Measurements from ENCODE around the gene RPS15.
"Not testable (repeated sequence)": the region's sequence is repeated elsewhere in the genome, so short reads cannot be mapped to it uniquely, and the experiment has no call there.

RPS15 gene

GRCh38 chr19:1417681-1418495, 20.3 kb upstream of the RPS15 start:
- no peak for DNase-seq (ENCODE audit: low read depth)
- H3K4me3 ChIP-seq (ENCODE audit: low read depth, low read length), result no peak overlapping the region

GRCh38 chr19:1418496-1418775, 19.8 kb upstream of the RPS15 start:
- DNase-seq (ENCODE audit: low read depth), result no peak
- H3K4me3 ChIP-seq (ENCODE audit: low read depth, low read length), result no peak overlapping the region

DNA sequence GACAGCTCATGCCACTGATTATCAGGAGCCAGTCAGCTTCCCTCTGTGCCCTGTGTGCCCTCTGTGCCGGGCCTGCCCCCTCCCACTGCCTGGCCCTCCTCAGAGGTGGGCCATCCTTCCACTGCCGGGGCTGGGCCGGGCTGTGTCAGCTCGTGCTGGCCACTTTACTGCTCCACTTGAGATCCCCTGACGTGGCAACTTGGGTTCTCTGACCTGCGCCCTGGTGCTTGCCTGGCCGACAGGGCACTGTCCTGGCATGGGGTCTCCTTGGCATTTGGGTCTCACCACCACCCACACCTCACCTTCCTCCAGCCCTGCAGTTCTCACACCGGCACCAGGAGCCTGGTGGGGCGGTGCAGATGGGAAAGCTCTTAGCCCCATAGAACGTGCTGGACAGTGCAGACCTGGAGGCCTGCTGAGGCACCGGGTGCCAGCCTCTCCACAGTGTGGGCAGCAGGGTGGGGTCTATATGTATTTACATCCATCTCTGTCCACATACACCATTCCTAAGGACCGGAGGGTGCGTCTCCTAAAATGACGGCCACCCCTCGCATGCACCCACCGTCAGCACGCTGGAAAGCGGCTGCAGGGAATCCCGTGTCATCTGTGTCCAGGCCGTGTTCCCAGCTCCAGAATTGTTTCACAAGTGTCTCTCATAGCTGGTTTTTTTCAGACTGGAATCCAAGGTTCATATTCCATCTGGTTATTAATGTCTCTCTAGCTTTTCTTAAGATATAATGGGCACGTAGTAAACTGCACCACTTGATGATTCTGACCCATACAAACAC, 19.1 kb upstream of the RPS15 start:
- no peak overlapping the region for H3K4me3 ChIP-seq (ENCODE audit: low read depth, low read length)
- no peak for DNase-seq (ENCODE audit: low read depth)

DNA sequence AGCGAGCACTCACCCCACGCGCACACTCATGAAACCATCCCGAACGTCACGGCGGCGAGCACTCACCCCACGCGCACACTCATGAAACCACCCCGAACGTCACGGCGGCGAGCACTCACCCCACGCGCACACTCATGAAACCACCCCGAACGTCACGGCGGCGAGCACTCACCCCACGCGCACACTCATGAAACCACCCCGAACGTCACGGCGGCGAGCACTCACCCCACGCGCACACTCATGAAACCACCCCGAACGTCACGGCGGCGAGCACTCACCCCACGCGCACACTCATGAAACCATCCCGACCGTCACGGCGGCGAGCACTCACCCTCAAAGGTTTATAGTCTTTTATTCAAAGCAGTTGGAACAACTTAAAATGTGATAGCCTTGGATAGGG, 18.1 kb upstream of the RPS15 start:
- not testable (repeated sequence) for DNase-seq (ENCODE audit: low read depth); H3K4me3 ChIP-seq (ENCODE audit: low read depth, low read length)

- no peak for DNase-seq (ENCODE audit: low read depth)
- no peak overlapping the region for H3K4me3 ChIP-seq (ENCODE audit: low read depth, low read length)
These were observed 17.6 kb upstream of the RPS15 start for GRCh38 chr19:1420590-1420989.

DNA sequence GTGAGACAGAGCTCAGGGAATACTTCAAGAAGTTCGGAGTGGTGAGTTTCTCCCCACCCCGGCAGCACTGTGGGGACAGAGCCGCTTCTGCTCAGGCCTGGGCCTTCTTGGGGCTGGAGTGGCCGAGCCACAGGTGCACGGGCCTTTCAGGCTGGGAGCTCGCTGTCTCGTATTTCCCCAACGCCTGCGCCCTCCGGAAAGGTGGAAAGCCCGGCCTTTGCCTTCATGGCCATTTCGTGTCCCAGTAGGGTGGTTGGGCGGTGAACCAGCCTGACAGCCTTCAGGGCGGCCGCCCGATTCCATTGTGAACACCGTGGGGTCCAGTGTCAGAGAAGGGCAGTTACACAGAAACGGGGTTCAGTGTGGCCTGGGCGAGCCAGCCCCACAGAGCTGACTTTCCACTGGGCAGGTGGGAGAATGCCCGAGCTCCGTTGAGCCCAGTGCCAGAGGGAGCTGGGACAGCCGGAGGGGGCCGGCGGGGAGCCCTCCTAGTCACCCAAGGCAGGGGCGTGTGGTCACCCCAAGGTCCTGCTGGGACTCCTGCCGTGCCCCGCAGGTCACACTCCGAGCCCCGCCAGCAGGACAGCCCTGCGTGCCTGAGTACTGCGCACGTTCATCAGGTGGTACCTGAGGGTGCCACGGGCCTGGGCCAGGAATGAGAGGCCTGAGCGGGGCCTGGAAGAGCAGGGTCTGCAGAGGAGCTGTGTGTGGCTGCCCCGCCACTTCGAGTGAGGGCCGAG, 16.8 kb upstream of the RPS15 start:
- no peak overlapping the region for H3K4me3 ChIP-seq (ENCODE audit: low read depth, low read length)
- no peak for DNase-seq (ENCODE audit: low read depth)

GRCh38 chr19:1421958-1422305, 16.3 kb upstream of the RPS15 start:
- H3K4me3 ChIP-seq (ENCODE audit: low read depth, low read length), result no peak overlapping the region

DNA sequence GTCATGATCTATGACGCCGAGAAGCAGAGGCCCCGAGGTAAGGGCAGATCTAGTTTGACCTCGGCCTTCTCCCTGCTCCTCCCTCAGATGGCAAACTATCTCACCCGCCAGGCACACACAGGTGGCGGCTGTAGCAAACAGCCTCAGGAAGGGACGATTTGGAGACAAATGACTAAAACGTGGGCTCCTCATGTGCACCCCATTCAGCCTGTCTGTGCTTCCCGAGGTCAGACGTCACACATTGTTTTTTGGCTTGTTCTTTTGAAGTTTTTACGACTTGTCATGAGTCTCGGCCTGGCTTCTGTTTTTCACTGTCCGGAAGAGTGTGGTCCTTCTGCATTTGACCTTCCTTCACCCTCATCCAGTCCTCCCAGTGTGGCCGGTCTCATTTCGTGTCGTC, 15.8 kb upstream of the RPS15 start:
- no peak overlapping the region for H3K4me3 ChIP-seq (ENCODE audit: low read depth, low read length)

More at GRCh38 chr19:1421958-1422305, 16.3 kb upstream of the RPS15 start:
- no peak for DNase-seq (ENCODE audit: low read depth)

DNA sequence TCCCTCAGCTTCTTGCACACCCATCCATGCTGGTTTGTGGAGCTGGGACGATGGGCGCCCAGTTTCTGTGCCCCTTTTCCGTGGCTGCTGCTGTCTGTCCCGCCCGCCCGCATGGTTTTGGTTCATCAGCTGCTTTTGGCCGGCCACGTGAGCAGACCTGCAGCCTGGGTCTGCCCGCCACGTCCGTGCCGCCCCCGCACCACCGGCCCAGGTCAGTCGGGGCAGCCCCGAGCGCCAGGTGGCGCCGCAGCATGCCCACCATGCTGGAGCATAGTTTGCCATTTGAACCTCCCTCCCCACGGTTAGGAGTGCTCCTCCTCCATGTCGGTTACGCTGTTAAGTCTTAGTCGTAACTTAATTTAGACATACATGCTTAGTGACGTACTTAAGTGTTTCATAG, 15.3 kb upstream of the RPS15 start:
- no peak overlapping the region for H3K4me3 ChIP-seq (ENCODE audit: low read depth, low read length)
- DNase-seq (ENCODE audit: low read depth), result no peak

More for the DNA sequence above, 15.8 kb upstream of the RPS15 start:
- no peak for DNase-seq (ENCODE audit: low read depth)

DNA sequence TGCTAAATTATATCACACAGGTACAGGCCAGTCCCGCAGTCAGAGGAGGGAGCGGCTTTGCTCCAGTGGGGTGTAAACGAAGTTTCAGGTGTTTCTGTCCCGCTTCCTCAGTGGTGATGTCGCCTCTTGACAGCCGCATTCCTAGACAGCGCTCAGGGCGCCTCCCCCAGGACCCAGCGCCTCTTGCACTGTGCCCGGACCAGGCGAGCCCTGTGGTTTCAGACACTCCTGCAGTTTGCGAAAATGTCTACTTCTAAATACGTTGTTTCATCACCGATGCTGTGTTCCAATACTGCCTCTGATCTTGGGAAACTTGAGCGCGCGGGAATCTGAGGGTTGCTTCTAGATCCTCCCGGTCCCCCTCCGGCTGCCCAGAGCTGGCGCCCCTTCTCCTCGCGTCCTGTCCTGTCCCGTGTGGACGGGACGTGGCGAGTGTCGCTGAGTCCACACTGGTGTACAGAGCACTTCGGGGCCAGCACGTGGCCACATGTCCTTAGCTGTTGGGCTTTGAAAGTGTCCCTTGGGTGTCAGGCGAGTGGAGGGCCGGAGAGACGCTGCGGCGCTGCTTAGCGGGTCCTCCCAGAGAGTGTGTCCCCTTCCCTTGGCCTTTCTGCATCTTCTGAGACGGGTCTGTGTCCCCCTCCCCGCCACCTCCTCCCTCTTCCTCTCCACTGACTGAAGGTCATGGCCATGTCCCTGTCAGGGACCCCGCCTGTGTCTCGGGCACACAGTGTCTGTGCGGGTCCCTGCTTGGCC, 14.6 kb upstream of the RPS15 start:
- DNase-seq (ENCODE audit: low read depth), result no peak

GRCh38 chr19:1424192-1424955, 13.8 kb upstream of the RPS15 start:
- no peak overlapping the region for H3K4me3 ChIP-seq (ENCODE audit: low read depth, low read length)
- no peak for DNase-seq (ENCODE audit: low read depth)

More for the DNA sequence above, 14.6 kb upstream of the RPS15 start:
- H3K4me3 ChIP-seq (ENCODE audit: low read depth, low read length), result no peak overlapping the region

DNA sequence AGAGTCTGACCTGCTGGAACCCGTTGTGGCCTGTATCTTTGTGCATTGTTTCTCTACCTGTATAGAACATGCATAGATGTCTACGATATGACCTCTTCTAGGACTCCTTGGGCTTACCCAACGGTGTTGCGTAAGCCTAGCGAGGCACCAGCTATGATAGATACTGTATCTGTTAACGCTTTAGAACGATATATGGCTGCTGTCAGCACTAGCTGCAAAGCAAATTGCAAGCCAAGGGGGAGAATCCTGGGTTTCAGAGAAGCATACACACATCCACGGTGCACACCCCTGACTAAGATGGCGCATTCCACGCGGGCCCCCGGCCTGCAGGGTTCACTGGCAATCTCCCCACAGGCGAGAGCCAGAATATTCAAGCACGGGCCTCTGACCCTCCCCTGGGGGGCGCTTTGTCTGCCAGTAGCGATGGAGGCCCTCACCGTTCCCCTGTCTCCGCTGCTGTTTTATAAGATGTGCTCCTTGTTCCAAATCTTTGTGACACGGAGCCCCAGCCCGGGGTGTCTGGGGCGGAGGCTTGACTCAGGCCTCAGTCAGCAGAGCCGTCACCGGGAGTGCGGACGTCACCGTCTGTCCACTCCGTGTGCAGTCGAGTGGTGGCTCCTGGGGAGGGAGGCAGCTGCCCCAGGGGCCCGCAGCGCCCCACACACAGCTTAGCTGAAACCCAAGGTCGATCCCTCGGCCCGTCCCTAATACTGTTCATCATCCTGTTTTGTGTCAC, 12.9 kb upstream of the RPS15 start:
- H3K4me3 ChIP-seq (ENCODE audit: low read depth, low read length), result no peak overlapping the region
- no peak for DNase-seq (ENCODE audit: low read depth)

DNA sequence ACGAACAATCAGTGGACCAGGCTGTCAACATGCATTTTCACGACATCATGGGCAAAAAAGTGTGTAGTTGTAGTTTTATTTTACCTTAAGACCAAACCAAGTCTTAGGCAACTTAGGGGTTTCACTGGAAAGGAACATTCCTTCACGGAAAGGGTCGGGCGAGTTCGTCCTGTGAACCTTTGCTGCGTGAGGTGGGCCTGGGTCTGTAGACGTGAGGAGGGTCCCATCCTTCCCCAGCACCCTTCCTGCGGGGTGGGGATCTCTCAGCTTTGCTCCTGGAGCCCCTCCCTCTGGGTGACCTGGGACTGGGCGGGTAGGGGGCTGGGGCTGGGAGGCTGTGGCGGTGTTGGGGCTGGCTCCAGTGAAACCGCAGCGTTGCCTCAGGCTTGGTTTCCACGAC, 12.3 kb upstream of the RPS15 start:
- H3K4me3 ChIP-seq (ENCODE audit: low read depth, low read length), result no peak overlapping the region

GRCh38 chr19:1426736-1427135, 11.5 kb upstream of the RPS15 start:
- no peak for DNase-seq (ENCODE audit: low read depth)
- no peak overlapping the region for H3K4me3 ChIP-seq (ENCODE audit: low read depth, low read length)

More for the DNA sequence above, 12.3 kb upstream of the RPS15 start:
- no peak for DNase-seq (ENCODE audit: low read depth)

GRCh38 chr19:1427221-1427920, 10.8 kb upstream of the RPS15 start:
- no peak overlapping the region for H3K4me3 ChIP-seq (ENCODE audit: low read depth, low read length)
- DNase-seq (ENCODE audit: low read depth), result no peak

GRCh38 chr19:1428738-1429391, 9.3 kb upstream of the RPS15 start:
- no peak for DNase-seq (ENCODE audit: low read depth)
- H3K4me3 ChIP-seq (ENCODE audit: low read depth, low read length), result no peak overlapping the region

GRCh38 chr19:1429750-1430149, 8.4 kb upstream of the RPS15 start:
- no peak for DNase-seq (ENCODE audit: low read depth)
- H3K4me3 ChIP-seq (ENCODE audit: low read depth, low read length), result no peak overlapping the region
